Uterus (tissue), 2 donors: ENCODE results near the gene CCN5.

Source experiments
- POLR2A ChIP-seq, 2 donors: fragments of 450-650 bp; IDR thresholded peaks; one replicate each; pipeline ENCODE4 v1.6.1; 2016; ENCODE audit warnings: antibody characterized with exemption in 2 of 2, mild to moderate bottlenecking in 1 of 2, moderate library complexity in 1 of 2
- TF ChIP-seq, protein P1 (sequence below), 4 experiments: fragments of 200-600 bp in 2 of 4; fragments of 450-650 bp in 2 of 4; sonication (generic) in 2 of 4; IDR thresholded peaks; one replicate each; pipeline ENCODE4 v1.5.1; 2016 to 2019; ENCODE audit warnings: antibody characterized with exemption in 4 of 4, mild to moderate bottlenecking in 2 of 4, moderate library complexity in 1 of 4

GRCh38 chr20:44678242-44678641 is 36.9 kb upstream of the CCN5 start:
- TF ChIP-seq, protein P1, sequence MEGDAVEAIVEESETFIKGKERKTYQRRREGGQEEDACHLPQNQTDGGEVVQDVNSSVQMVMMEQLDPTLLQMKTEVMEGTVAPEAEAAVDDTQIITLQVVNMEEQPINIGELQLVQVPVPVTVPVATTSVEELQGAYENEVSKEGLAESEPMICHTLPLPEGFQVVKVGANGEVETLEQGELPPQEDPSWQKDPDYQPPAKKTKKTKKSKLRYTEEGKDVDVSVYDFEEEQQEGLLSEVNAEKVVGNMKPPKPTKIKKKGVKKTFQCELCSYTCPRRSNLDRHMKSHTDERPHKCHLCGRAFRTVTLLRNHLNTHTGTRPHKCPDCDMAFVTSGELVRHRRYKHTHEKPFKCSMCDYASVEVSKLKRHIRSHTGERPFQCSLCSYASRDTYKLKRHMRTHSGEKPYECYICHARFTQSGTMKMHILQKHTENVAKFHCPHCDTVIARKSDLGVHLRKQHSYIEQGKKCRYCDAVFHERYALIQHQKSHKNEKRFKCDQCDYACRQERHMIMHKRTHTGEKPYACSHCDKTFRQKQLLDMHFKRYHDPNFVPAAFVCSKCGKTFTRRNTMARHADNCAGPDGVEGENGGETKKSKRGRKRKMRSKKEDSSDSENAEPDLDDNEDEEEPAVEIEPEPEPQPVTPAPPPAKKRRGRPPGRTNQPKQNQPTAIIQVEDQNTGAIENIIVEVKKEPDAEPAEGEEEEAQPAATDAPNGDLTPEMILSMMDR (IDR thresholded peaks at IDR 0.05) = no peak
- TF ChIP-seq POLR2A (IDR thresholded peaks at IDR 0.05) = no peak
